AG04449 (cell line): Measurements from ENCODE around the gene GABPB2.
"Not testable (repeated sequence)": the region's sequence is repeated elsewhere in the genome, so short reads cannot be mapped to it uniquely, and the experiment has no call there.

Source experiments
- CTCF ChIA-PET: fragments of 350-600 bp; formaldehyde crosslinking; extraction: SDS; loops from one replicate; lab custom pipeline; 2021; ENCODE audit warnings: antibody characterized with exemption; lab: Yijun Ruan, JAX
- POLR2A ChIA-PET: fragments of 400-600, 350-600 bp; formaldehyde crosslinking; extraction: SDS; loops from one replicate; lab custom pipeline; 2020; ENCODE audit warnings: antibody characterized with exemption, inconsistent platforms; lab: Yijun Ruan, JAX
- DNase-seq: peaks from one replicate; pipeline ENCODE4 v3.0.0-alpha.2; 2010; ENCODE audit warnings: low read depth, low spot score
- H3K4me3 ChIP-seq: 2 replicates; pipeline ENCODE4 v1.5.1; 2011; ENCODE audit warnings: low read depth, mild to moderate bottlenecking, control low read depth, low read length
- CTCF ChIP-seq: IDR thresholded peaks from one replicate; pipeline ENCODE4 v1.5.1; 2011; ENCODE audit warnings: mild to moderate bottlenecking, moderate library complexity, low read length, control low read depth, inconsistent platforms; ENCODE audit not compliant: insufficient read depth; ENCODE audit errors: missing control alignments

The GABPB2 gene

DNA sequence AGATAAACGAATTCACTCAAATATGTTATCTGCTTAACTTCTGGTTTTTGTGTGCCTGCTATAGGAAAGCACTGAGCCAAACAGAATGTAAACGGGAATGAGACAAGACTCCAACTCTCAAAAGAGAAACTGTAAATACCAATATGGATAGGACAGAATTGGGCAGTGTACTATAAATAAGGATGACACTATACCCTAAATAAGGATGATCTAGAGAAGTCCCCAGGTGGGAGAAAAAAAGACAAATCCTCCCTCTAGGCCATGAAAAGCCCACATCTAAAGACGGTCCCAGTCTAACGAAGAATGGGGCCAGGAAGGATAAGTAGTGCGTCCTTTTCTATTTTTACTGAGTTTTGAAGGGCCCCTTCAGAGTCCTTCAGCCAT, 1.5 kb upstream of the GABPB2 start:
- CTCF ChIA-PET = no interaction called here
- no peak for TF ChIP-seq CTCF
- POLR2A ChIA-PET = no interaction called here
- no peak overlapping the region for H3K4me3 ChIP-seq
- DNase-seq = no peak

GRCh38 chr1:151072224-151072623, 1.7 kb downstream of the GABPB2 start:
- POLR2A ChIA-PET = no interaction called here
- no peak overlapping the region for H3K4me3 ChIP-seq
- no peak for DNase-seq
- CTCF ChIA-PET = interaction anchor here (0.8 to 4.7 kb wide), 14 partner anchors 11 to 93 kb away, joined by 3 to 44 read pairs (median 4); partner anchors contain the start of genes CDC42SE1, MLLT11 and TNFAIP8L2
- TF ChIP-seq CTCF = no peak

GRCh38 chr1:151085953-151086559, 15.5 kb downstream of the GABPB2 start:
- H3K4me3 ChIP-seq = no peak overlapping the region
- DNase-seq = no peak
- no peak for TF ChIP-seq CTCF
- ChIA-PET POLR2A (no interaction called here), CTCF (interaction anchor here (1.1 to 9.5 kb wide), 5 partner anchors 10 to 69 kb away, joined by 4 to 115 read pairs (median 7); partner anchors contain the start of gene GABPB2)

GRCh38 chr1:151097426-151097825, 26.9 kb downstream of the GABPB2 start:
- CTCF ChIA-PET = interaction anchor here (0.8 to 16.8 kb wide), 12 partner anchors 10 to 243 kb away, joined by 3 to 412 read pairs (median 4); partner anchors contain the start of genes C1orf56, LYSMD1, SCNM1 and TNFAIP8L2

DNA sequence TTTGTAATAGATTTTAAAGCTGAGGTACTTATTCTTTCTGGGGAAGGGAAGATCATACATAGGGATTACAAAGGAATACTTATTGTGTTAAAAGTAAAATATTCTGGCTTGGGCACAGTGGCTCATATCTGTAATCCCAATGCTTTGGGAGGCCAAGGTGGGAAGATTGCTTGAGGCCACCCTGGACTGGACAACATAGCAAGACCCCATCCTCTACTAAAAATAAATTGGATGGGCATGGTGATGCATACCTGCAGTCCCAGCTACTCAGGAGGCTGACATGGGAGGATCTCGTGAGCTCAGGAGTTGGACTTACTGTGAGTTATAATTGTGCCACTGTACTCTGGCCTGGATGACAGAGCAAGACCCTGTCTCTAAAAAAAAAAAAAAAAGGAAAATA, 27.6 kb downstream of the GABPB2 start:
- no peak overlapping the region for H3K4me3 ChIP-seq
- TF ChIP-seq CTCF = no peak
- ChIA-PET POLR2A (no interaction called here), CTCF (interaction anchor here (0.7 to 16.8 kb wide), 11 partner anchors 11 to 243 kb away, joined by 3 to 412 read pairs (median 6); partner anchors contain the start of genes C1orf56, LYSMD1, SCNM1 and TNFAIP8L2)
- no peak for DNase-seq

More at GRCh38 chr1:151097426-151097825, 26.9 kb downstream of the GABPB2 start:
- not testable (repeated sequence) for H3K4me3 ChIP-seq, DNase-seq
- POLR2A ChIA-PET = interaction anchor here (0.7 kb wide), 1 partner anchor 302 kb away, joined by 3 read pairs; the partner anchor contains the start of gene PSMB4

- POLR2A ChIA-PET = no interaction called here
- H3K4me3 ChIP-seq = no peak overlapping the region
- DNase-seq = no peak
- TF ChIP-seq CTCF = no peak
- CTCF ChIA-PET = interaction anchor here (1.0 to 16.8 kb wide), 5 partner anchors 8 to 55 kb away, joined by 3 to 412 read pairs (median 5); partner anchors contain the start of genes LYSMD1, SCNM1 and TNFAIP8L2
These were observed 34.1 kb downstream of the GABPB2 start for GRCh38 chr1:151104630-151105029.
